H1 (cell line): ENCODE results near the gene SEMA3F. TPM values are rescaled to one million over a fixed set of nuclear protein-coding genes. Genes with fewer than 3 reads are reported as not detected.

Experiments
- CTCF ChIA-PET: fragments of 300-600 bp; sonication (Branson Sonifier 250); formaldehyde crosslinking; loops from one replicate; lab custom pipeline; 2021; ENCODE audit not compliant: partially characterized antibody; lab: Charles Lee
- POLR2A ChIA-PET: fragments of 300-600 bp; sonication (Branson Sonifier 250); formaldehyde crosslinking; loops from one replicate; lab custom pipeline; 2021; ENCODE audit warnings: inconsistent platforms; ENCODE audit not compliant: partially characterized antibody; lab: Charles Lee
- DNase-seq, 2 experiments: peaks; one replicate each; pipeline versions ENCODE4 v3.0.0 to v3.0.0-alpha.2; 2010 to 2022; ENCODE audit warnings: low spot score in 2 of 2, low read depth in 1 of 2, mixed read lengths in 1 of 2
- FAIRE-seq: peaks from 2 replicates; lab custom pipeline; 2011; peaks lifted over from hg19 to GRCh38; lab: Jason Lieb, UNC
- H2AFZ ChIP-seq: 2 replicates; pipeline ENCODE4 v1.8.1; 2012; ENCODE audit warnings: low read length, inconsistent platforms
- H2AK5ac ChIP-seq: 2 replicates; pipeline ENCODE4 v1.6.1; 2013; ENCODE audit warnings: low read depth, low read length
- H2BK120ac ChIP-seq: replicated peaks from 2 replicates; pipeline ENCODE3; 2013; ENCODE audit warnings: low read depth, low read length, inconsistent platforms
- H2BK12ac ChIP-seq: 2 replicates; pipeline ENCODE4 v1.6.1; 2013; ENCODE audit warnings: low read depth, low read length
- H2BK15ac ChIP-seq: 2 replicates; pipeline ENCODE4 v1.6.1; 2013; ENCODE audit warnings: low read length
- H2BK20ac ChIP-seq: 2 replicates; pipeline ENCODE4 v1.6.1; 2013; ENCODE audit warnings: low read length
- H2BK5ac ChIP-seq: 2 replicates; pipeline ENCODE4 v1.6.1; 2013; ENCODE audit warnings: low read depth, low read length
- H3K14ac ChIP-seq: 2 replicates; pipeline ENCODE4 v1.6.1; 2013; ENCODE audit warnings: inconsistent platforms; ENCODE audit not compliant: insufficient read length
- H3K18ac ChIP-seq: 2 replicates; pipeline ENCODE4 v1.6.1; 2013; ENCODE audit warnings: low read length; ENCODE audit errors: extremely low read depth
- H3K23ac ChIP-seq: 2 replicates; pipeline ENCODE4 v1.6.1; 2013; ENCODE audit warnings: inconsistent platforms; ENCODE audit not compliant: insufficient read length
- H3K23me2 ChIP-seq: 2 replicates; pipeline ENCODE4 v1.6.1; 2013; ENCODE audit warnings: low read depth, low read length
- H3K27ac ChIP-seq: 2 replicates; pipeline ENCODE4 v1.6.1; 2011; ENCODE audit warnings: low read depth, low read length, inconsistent platforms
- H3K27me3 ChIP-seq, 4 experiments: replicated peaks in 1 of 4; 1 replicate in 1 of 4; 2 replicates in 3 of 4; pipeline versions ENCODE4 v1.6.1 to v1.8.1; 2011 to 2013; ENCODE audit warnings: low read length in 3 of 4, mild to moderate bottlenecking in 3 of 4, inconsistent platforms in 2 of 4, mixed read lengths in 2 of 4, moderate library complexity in 1 of 4; ENCODE audit not compliant: control insufficient read depth in 3 of 4, insufficient read depth in 3 of 4; ENCODE audit errors: extremely low read depth in 1 of 4
- H3K36me3 ChIP-seq, 4 experiments: 2 replicates each; pipeline versions ENCODE4 v1.6.1 to v1.8.1; 2011 to 2013; ENCODE audit warnings: mild to moderate bottlenecking in 4 of 4, low read length in 3 of 4, moderate library complexity in 2 of 4, control low read depth in 1 of 4, inconsistent platforms in 1 of 4; ENCODE audit not compliant: insufficient read depth in 4 of 4, control insufficient read depth in 2 of 4
- H3K4ac ChIP-seq: replicated peaks from 2 replicates; pipeline ENCODE3; 2013; ENCODE audit warnings: low read length, low read depth, mixed read lengths, inconsistent platforms; ENCODE audit not compliant: insufficient read length
- H3K4me1 ChIP-seq, 4 experiments: replicated peaks in 1 of 4; 1 replicate in 1 of 4; 2 replicates in 3 of 4; pipeline versions ENCODE4 v1.6.1 to v1.8.1; 2011 to 2013; ENCODE audit warnings: low read length in 3 of 4, inconsistent platforms in 2 of 4, mixed read lengths in 1 of 4; ENCODE audit not compliant: insufficient read depth in 4 of 4, control insufficient read depth in 3 of 4
- H3K4me2 ChIP-seq, 2 experiments: 2 replicates each; pipeline versions ENCODE4 v1.6.1 to v1.8.1; 2011 to 2013; ENCODE audit warnings: low read depth in 2 of 2, low read length in 2 of 2, control low read depth in 1 of 2, inconsistent platforms in 1 of 2, mild to moderate bottlenecking in 1 of 2; ENCODE audit not compliant: insufficient read depth in 1 of 2
- H3K4me3 ChIP-seq, 4 experiments: fragments of 200-600, 300-600 bp in 1 of 4; sonication (generic), shearing (Covaris generic), sonication (Bioruptor Twin) in 1 of 4; 2 replicates each; pipeline versions ENCODE4 v1.5.1 to v1.8.1; 2011 to 2016; ENCODE audit warnings: low read length in 4 of 4, low read depth in 3 of 4, control low read depth in 2 of 4, inconsistent platforms in 2 of 4, mild to moderate bottlenecking in 2 of 4, mixed read lengths in 1 of 4, moderate library complexity in 1 of 4; ENCODE audit not compliant: insufficient read depth in 2 of 4; ENCODE audit errors: extremely low read depth in 1 of 4
- H3K56ac ChIP-seq: replicated peaks from 2 replicates; pipeline ENCODE3; 2013; ENCODE audit warnings: low read depth, mild to moderate bottlenecking, mixed read lengths, low read length, inconsistent platforms; ENCODE audit not compliant: insufficient read length
- H3K79me1 ChIP-seq: 2 replicates; pipeline ENCODE4 v1.6.1; 2013; ENCODE audit warnings: low read depth, low read length, control low read depth
- H3K79me2 ChIP-seq, 2 experiments: 2 replicates each; pipeline versions ENCODE4 v1.6.1 to v1.8.1; 2012 to 2013; ENCODE audit warnings: low read length in 2 of 2, mild to moderate bottlenecking in 2 of 2, inconsistent platforms in 1 of 2; ENCODE audit not compliant: insufficient read depth in 2 of 2, control insufficient read depth in 1 of 2
- H3K9ac ChIP-seq, 4 experiments: replicated peaks in 1 of 4; 1 replicate in 1 of 4; 2 replicates in 3 of 4; pipeline versions ENCODE4 v1.6.1 to v1.8.1; 2011 to 2013; ENCODE audit warnings: low read depth in 3 of 4, low read length in 3 of 4, control low read depth in 2 of 4, mild to moderate bottlenecking in 2 of 4, moderate library complexity in 2 of 4, inconsistent platforms in 1 of 4; ENCODE audit errors: extremely low read depth in 1 of 4
- H3K9me3 ChIP-seq, 2 experiments: 2 replicates each; pipeline versions ENCODE4 v1.6.1 to v1.8.1; 2012 to 2013; ENCODE audit warnings: mild to moderate bottlenecking in 2 of 2, moderate library complexity in 2 of 2, control low read depth in 1 of 2, inconsistent platforms in 1 of 2, low read depth in 1 of 2, low read length in 1 of 2, mixed read lengths in 1 of 2; ENCODE audit not compliant: insufficient read depth in 2 of 2
- H4K20me1 ChIP-seq, 2 experiments: replicated peaks in 1 of 2; 2 replicates each; pipeline versions ENCODE3 to v1.8.1; 2011 to 2013; ENCODE audit warnings: inconsistent platforms in 2 of 2, low read length in 2 of 2, mild to moderate bottlenecking in 1 of 2; ENCODE audit not compliant: insufficient read depth in 2 of 2, control insufficient read depth in 1 of 2
- H4K5ac ChIP-seq: 2 replicates; pipeline ENCODE4 v1.6.1; 2013; ENCODE audit warnings: low read length, low read depth, mixed read lengths, inconsistent platforms; ENCODE audit not compliant: insufficient read length
- H4K8ac ChIP-seq: 2 replicates; pipeline ENCODE4 v1.8.0; 2013; ENCODE audit warnings: mild to moderate bottlenecking, moderate library complexity, low read length, inconsistent platforms; ENCODE audit not compliant: insufficient read depth; ENCODE audit errors: extremely low read depth
- H4K91ac ChIP-seq: replicated peaks from 2 replicates; pipeline ENCODE3; 2013; ENCODE audit warnings: low read length, mixed read lengths, inconsistent platforms; ENCODE audit not compliant: insufficient read length
- BRCA1 ChIP-seq: IDR thresholded peaks from 2 replicates; pipeline ENCODE4 v1.6.1; 2012; ENCODE audit warnings: low read depth, low read length, improper control_type of control experiment
- HDAC2 ChIP-seq, 2 experiments: fragments of 300-600 bp in 1 of 2; sonication (generic) in 1 of 2; IDR thresholded peaks; 2 replicates each; pipeline ENCODE4 v1.6.1; 2011 to 2012; ENCODE audit warnings: low read depth in 2 of 2, low read length in 2 of 2, mild to moderate bottlenecking in 2 of 2, moderate library complexity in 2 of 2, borderline replicate concordance in 1 of 2, inconsistent platforms in 1 of 2
- JUN ChIP-seq: IDR thresholded peaks from 2 replicates; pipeline ENCODE4 v1.6.1; 2011; ENCODE audit warnings: low read depth, mild to moderate bottlenecking, improper control_type of control experiment, low read length
- KDM1A ChIP-seq: fragments of 200-600, 300-600 bp; sonication (generic); IDR thresholded peaks from 2 replicates; pipeline ENCODE4 v1.7.1; 2016; ENCODE audit warnings: mild to moderate bottlenecking, low read length, borderline replicate concordance
- WGBS, 2 experiments: shearing (Covaris generic) in 1 of 2; methylation state at CpG; one replicate each; pipeline versions ENCODE4 v1.1.6 to v1.1.7; 2013 to 2015; ENCODE audit warnings: low lambda C conversion rate in 2 of 2, mixed read lengths in 2 of 2, inconsistent platforms in 1 of 2, low coverage in 1 of 2, missing lambda C conversion rate in 1 of 2; ENCODE audit not compliant: insufficient replicate concordance in 2 of 2, insufficient coverage in 1 of 2, insufficient read length in 1 of 2; ENCODE audit errors: extremely low coverage in 1 of 2, missing lambda C conversion rate in 1 of 2; 5-methylcytosine and 5-hydroxymethylcytosine counted together
- polyA plus RNA-seq, 7 experiments: library from polyadenylated mRNA; depleted of rRNA in 3 of 7; stranded (reverse) in 5 of 7; unstranded in 2 of 7; fragments of >200 nt in 5 of 7; fragments of 200-250 nt in 2 of 7; gene quantifications; 1 replicate in 5 of 7; 2 replicates in 1 of 7; 4 replicates in 1 of 7; pipeline versions ENCODE4 v1.2.1 to v1.2.3, GENCODE V29; 2011 to 2013; ENCODE audit warnings: missing spikeins in 2 of 7, mixed read lengths in 2 of 7
- total RNA-seq: library from RNA; stranded (reverse); fragmentation: NEBNext Ultra II Directional; extraction: Animal tissue kit (Norgen Biotek cat#: 25700); gene quantifications from 2 replicates; pipeline ENCODE4 v1.2.1, GENCODE V29; 2021

The SEMA3F gene
- total and polyA plus RNA-seq, 2 of the 8 experiments (the other 6 are each of a cell fraction or from before 2014, with no cell fraction given), result 20.3 to 37.0 TPM

DNA sequence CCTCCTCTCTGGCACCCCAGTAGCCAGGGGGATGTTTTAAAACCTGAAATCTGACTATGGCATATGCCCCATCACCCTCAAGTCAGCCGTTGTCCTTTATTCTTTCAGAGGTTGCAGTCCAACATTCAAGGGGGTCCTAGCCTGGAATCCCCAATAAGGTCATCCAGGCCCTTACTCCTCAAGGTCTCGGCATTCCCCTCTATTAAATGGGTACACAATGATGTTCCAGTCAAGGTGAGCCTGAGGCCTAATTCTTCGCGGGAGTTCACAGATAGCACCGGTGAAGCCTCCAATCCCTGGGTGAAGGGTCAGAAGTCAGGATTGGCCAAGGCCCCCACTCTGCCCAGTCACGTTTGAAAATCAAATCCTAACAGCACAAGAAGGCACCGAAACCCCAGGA lies 8.1 kb upstream of the SEMA3F start:
- peak overlapping the region; percentile 75; the same call in 1 of the 2 replicates for H2AK5ac ChIP-seq
- H3K4me2 ChIP-seq, result no peak overlapping the region

More for the DNA sequence above, 8.1 kb upstream of the SEMA3F start:
- FAIRE-seq (no peak), DNase-seq (no peak)
- ChIA-PET CTCF (no interaction called here), POLR2A (interaction anchor here (1.2 to 1.3 kb wide), 2 partner anchors 11 to 25 kb away, joined by 4 read pairs; no protein-coding TSS in a partner anchor)
- Histone ChIP-seq H4K91ac (no peak overlapping the region), H2BK20ac (no peak overlapping the region), H4K5ac (no peak overlapping the region), H3K18ac (no peak overlapping the region), H3K27me3 (no peaks in the 10 kb centered on the region; a peak in 2 of 7 replicates), H3K9me3 (no peaks in the 10 kb centered on the region), H3K36me3 (no peaks in the 10 kb centered on the region), H3K4ac (no peak overlapping the region), H3K79me1 (no peaks in the 10 kb centered on the region), H3K4me1 (peaks cover 5 to 25% (median 14%) of the 10 kb centered on the region in 4 experiments), H2BK120ac (no peak overlapping the region), H3K56ac (no peak overlapping the region), H3K4me3 (no peak overlapping the region), H2AFZ (no peak overlapping the region), H3K9ac (no peak overlapping the region), H4K8ac (no peak overlapping the region), H3K14ac (no peak overlapping the region), H2BK5ac (no peak overlapping the region), H3K23ac (no peak overlapping the region), H3K27ac (no peak overlapping the region), H2BK12ac (peak overlapping the region; percentile 75; the same call in 1 of the 2 replicates), H3K23me2 (no peaks in the 10 kb centered on the region), H4K20me1 (no peaks in the 10 kb centered on the region), H3K79me2 (no peaks in the 10 kb centered on the region), H2BK15ac (peak overlapping the region; percentile 92; the same call in 1 of the 2 replicates)
- 94% methylated on average over 7 of the region's 7 CpGs; no CpG with 5 or more reads in 1 of the 2 experiments for WGBS, 2 experiments
- TF ChIP-seq KDM1A, result 0 out of 2 replicates have a peak, but pooled peaks have one; percentile 31
- TF ChIP-seq BRCA1, result no peak
- 0 out of 4 replicates have a peak, but pooled peaks of 1 of the 2 experiments have one; percentile 43 for TF ChIP-seq HDAC2 (IDR thresholded peaks at IDR 0.05; ENCODE audit: borderline replicate concordance in 1 of 2, low read depth in 2 of 2, low read length in 2 of 2)
- no peak for TF ChIP-seq JUN
